ENCODE data around the gene ACLY.

GRCh38 chr17:41932816-41933389 lies 14.2 kb upstream of the ACLY start:
- no peak for TF ChIP-seq CTCF (conservative IDR thresholded peaks at IDR 0.05)
- TF ChIP-seq EZH2 (IDR thresholded peaks at IDR 0.05; ENCODE audit: low read depth): no peak

Data from PC-9 (cell line).